GM12878 (cell line): ENCODE data around the gene CCDC66.
A peak's percentile ranks its signal among the peaks of the same experiment; 100 is the strongest.

Experiments used
- GABPA ChIP-seq: IDR thresholded peaks from 2 replicates; pipeline ENCODE4 v1.6.1; 2014; ENCODE audit warnings: antibody characterized with exemption, low read depth, mild to moderate bottlenecking, inconsistent platforms
- MYC ChIP-seq: IDR thresholded peaks from 2 replicates; pipeline ENCODE4 v1.6.1; 2011; ENCODE audit warnings: mild to moderate bottlenecking, low read length, moderate library complexity, inconsistent platforms; ENCODE audit not compliant: insufficient read depth, insufficient replicate concordance, insufficient read length, severe bottlenecking
- NRF1 ChIP-seq: conservative IDR thresholded peaks from 2 replicates; pipeline ENCODE4 v1.6.1; 2011; ENCODE audit warnings: mild to moderate bottlenecking, low read depth, low read length, improper control_type of control experiment
- POLR2A ChIP-seq: IDR thresholded peaks from 2 replicates; pipeline ENCODE4 v1.6.1; 2011; ENCODE audit warnings: low read depth, mild to moderate bottlenecking, low read length
- POLR2AphosphoS2 ChIP-seq: IDR thresholded peaks from 2 replicates; pipeline ENCODE4 v1.6.1; 2011; ENCODE audit warnings: low read depth, mild to moderate bottlenecking, low read length, improper control_type of control experiment, moderate library complexity
- POLR2AphosphoS5 ChIP-seq: IDR thresholded peaks from 2 replicates; pipeline ENCODE4 v1.6.1; 2011; ENCODE audit warnings: mild to moderate bottlenecking, low read length, inconsistent platforms
- RAD51 ChIP-seq: fragments of 450-650 bp; IDR thresholded peaks from 2 replicates; pipeline ENCODE4 v1.6.1; 2016; ENCODE audit warnings: moderate library complexity, mild to moderate bottlenecking, inconsistent platforms
- RFX5 ChIP-seq: IDR thresholded peaks from 2 replicates; pipeline ENCODE4 v1.6.1; 2011; ENCODE audit warnings: low read depth, low read length, improper control_type of control experiment
- ZBED1 ChIP-seq: IDR thresholded peaks from 2 replicates; pipeline ENCODE4 v1.6.1; 2016; ENCODE audit warnings: borderline replicate concordance
- ZBTB11 ChIP-seq: fragments of 450-650 bp; formaldehyde crosslinking; IDR thresholded peaks from 2 replicates; pipeline ENCODE4 v1.5.0; 2022; ENCODE audit warnings: mild to moderate bottlenecking, missing genetic modification characterization
- TF ChIP-seq, protein P1 (sequence below), 3 experiments: IDR thresholded peaks in 2 of 3; conservative IDR thresholded peaks in 1 of 3; 2 replicates each; pipeline ENCODE4 v1.5.1; 2011; ENCODE audit warnings: low read depth in 3 of 3, low read length in 3 of 3, mild to moderate bottlenecking in 3 of 3, control low read depth in 2 of 3, moderate library complexity in 2 of 3, inconsistent platforms in 1 of 3, mixed read lengths in 1 of 3; ENCODE audit not compliant: control insufficient read depth in 2 of 3, insufficient read depth in 1 of 3; ENCODE audit errors: extremely low read depth in 1 of 3
- TF ChIP-seq, protein P2 (sequence below): IDR thresholded peaks from 2 replicates; pipeline ENCODE4 v1.6.1; 2012; ENCODE audit warnings: mild to moderate bottlenecking, low read depth, low read length

DNA sequence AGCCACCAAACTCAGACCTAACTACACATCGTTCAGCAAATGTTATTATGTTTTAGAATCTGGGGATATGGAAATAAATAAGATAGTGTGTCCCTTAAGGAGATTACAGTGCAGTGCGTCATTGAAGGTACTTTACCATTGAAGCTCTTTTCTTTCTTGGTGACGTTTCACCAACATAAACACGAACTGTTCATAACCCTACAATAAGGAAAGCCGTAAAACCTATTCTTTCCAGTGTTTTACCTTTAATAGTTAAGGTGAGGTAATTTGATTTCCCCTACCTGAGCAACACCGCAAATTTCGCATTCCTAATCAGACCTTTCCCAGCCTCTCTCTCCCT lies 826 bp downstream of the CCDC66 start:
- TF ChIP-seq POLR2AphosphoS2 = no peak
- no peak for TF ChIP-seq POLR2AphosphoS5
- TF ChIP-seq, protein P1, sequence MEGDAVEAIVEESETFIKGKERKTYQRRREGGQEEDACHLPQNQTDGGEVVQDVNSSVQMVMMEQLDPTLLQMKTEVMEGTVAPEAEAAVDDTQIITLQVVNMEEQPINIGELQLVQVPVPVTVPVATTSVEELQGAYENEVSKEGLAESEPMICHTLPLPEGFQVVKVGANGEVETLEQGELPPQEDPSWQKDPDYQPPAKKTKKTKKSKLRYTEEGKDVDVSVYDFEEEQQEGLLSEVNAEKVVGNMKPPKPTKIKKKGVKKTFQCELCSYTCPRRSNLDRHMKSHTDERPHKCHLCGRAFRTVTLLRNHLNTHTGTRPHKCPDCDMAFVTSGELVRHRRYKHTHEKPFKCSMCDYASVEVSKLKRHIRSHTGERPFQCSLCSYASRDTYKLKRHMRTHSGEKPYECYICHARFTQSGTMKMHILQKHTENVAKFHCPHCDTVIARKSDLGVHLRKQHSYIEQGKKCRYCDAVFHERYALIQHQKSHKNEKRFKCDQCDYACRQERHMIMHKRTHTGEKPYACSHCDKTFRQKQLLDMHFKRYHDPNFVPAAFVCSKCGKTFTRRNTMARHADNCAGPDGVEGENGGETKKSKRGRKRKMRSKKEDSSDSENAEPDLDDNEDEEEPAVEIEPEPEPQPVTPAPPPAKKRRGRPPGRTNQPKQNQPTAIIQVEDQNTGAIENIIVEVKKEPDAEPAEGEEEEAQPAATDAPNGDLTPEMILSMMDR (IDR thresholded peaks at IDR 0.05 in 2 of 3, conservative IDR thresholded peaks at IDR 0.05 in 1 of 3; ENCODE audit: control insufficient read depth in 2 of 3, extremely low read depth in 1 of 3, insufficient read depth in 1 of 3, low read depth in 3 of 3, low read length in 3 of 3) = no peak
- no peak for TF ChIP-seq MYC
- no peak for TF ChIP-seq ZBTB11 (CRISPR knock-in tag)
- no peak for TF ChIP-seq NRF1
- TF ChIP-seq POLR2A = no peak
- TF ChIP-seq, protein P2, sequence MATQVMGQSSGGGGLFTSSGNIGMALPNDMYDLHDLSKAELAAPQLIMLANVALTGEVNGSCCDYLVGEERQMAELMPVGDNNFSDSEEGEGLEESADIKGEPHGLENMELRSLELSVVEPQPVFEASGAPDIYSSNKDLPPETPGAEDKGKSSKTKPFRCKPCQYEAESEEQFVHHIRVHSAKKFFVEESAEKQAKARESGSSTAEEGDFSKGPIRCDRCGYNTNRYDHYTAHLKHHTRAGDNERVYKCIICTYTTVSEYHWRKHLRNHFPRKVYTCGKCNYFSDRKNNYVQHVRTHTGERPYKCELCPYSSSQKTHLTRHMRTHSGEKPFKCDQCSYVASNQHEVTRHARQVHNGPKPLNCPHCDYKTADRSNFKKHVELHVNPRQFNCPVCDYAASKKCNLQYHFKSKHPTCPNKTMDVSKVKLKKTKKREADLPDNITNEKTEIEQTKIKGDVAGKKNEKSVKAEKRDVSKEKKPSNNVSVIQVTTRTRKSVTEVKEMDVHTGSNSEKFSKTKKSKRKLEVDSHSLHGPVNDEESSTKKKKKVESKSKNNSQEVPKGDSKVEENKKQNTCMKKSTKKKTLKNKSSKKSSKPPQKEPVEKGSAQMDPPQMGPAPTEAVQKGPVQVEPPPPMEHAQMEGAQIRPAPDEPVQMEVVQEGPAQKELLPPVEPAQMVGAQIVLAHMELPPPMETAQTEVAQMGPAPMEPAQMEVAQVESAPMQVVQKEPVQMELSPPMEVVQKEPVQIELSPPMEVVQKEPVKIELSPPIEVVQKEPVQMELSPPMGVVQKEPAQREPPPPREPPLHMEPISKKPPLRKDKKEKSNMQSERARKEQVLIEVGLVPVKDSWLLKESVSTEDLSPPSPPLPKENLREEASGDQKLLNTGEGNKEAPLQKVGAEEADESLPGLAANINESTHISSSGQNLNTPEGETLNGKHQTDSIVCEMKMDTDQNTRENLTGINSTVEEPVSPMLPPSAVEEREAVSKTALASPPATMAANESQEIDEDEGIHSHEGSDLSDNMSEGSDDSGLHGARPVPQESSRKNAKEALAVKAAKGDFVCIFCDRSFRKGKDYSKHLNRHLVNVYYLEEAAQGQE = no peak
- no peak for TF ChIP-seq ZBED1
- TF ChIP-seq RAD51 = peak; percentile 22; the same call in 1 of the 2 replicates
- no peak for TF ChIP-seq RFX5
- TF ChIP-seq GABPA = no peak
